Natural killer cell treated with Interleukin-12 subunit alpha and Interleukin-12 subunit beta and Interleukin-15 and Interleukin-18, amount 100 ng/mL, for 72 hours (primary cell): ENCODE measurements around the gene CREBBP. TPM values are rescaled to one million over a fixed set of nuclear protein-coding genes. Genes with fewer than 3 reads are reported as not detected.

Experiments used
- ATAC-seq, 2 donors: fragments of 150-1000 bp; cut with Tn5 transposase in 1 of 2; sonication (Bioruptor Pico), chemical (Tn5 transposase) in 1 of 2; 2 replicates each; pipeline ENCODE4 v1.10.0; 2021
- DNase-seq: peaks from one replicate; pipeline ENCODE4 v3.0.0; 2022; ENCODE audit warnings: low spot score
- H3K27ac Mint-ChIP-seq, 2 donors: 1 replicate in 1 of 2; 2 replicates in 1 of 2; pipeline ENCODE4 v1.8.0; 2022; ENCODE audit warnings: mixed read lengths in 2 of 2, mild to moderate bottlenecking in 1 of 2, moderate library complexity in 1 of 2
- H3K27me3 Mint-ChIP-seq, 2 donors: 1 replicate in 1 of 2; 2 replicates in 1 of 2; pipeline ENCODE4 v1.8.0; 2022; ENCODE audit warnings: mixed read lengths in 2 of 2
- H3K36me3 Mint-ChIP-seq: one replicate; pipeline ENCODE4 v1.8.0; 2022; ENCODE audit warnings: mixed read lengths
- H3K4me1 Mint-ChIP-seq, 2 donors: 1 replicate in 1 of 2; 2 replicates in 1 of 2; pipeline ENCODE4 v1.8.0; 2022; ENCODE audit warnings: low read depth in 2 of 2, mixed read lengths in 2 of 2, mild to moderate bottlenecking in 1 of 2
- H3K4me3 Mint-ChIP-seq: one replicate; pipeline ENCODE4 v1.8.0; 2022; ENCODE audit warnings: mixed read lengths
- H3K9me3 Mint-ChIP-seq: 2 replicates; pipeline ENCODE4 v1.8.0; 2022; ENCODE audit warnings: mixed read lengths
- total RNA-seq, 2 donors: library from RNA; stranded (reverse); gene quantifications; one replicate each; pipeline ENCODE4 v1.2.3, GENCODE V29; 2022

CREBBP gene
- total RNA-seq, 2 donors from 2014 or later, result 76.2 to 90.3 TPM

DNA sequence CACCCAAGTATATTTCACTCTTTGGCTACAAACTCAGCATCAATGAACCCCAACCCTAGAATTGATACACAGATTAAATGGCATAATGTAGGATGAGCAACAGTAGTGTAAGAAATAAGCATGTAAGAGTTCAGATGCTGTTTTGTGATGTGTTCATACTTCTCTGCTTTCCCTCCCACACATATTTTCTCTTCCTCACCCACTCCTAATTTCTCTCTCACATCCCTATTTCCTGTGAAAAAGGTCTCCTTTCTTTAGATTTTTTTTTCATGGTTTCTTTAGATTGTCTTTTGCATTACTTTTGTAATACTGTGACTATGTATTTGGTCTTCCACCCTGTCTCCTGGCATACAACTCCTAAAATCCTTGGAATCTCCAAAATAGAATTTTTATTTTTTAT is 21.7 kb downstream of the CREBBP start:
- peak overlapping the region; percentile 43 to 84 for H3K27ac Mint-ChIP-seq
- DNase-seq (no peak), ATAC-seq (no peak)
- no peaks in the 10 kb centered on the region for H3K36me3 Mint-ChIP-seq
- no peak overlapping the region for H3K4me3 Mint-ChIP-seq
- H3K27me3 Mint-ChIP-seq, result no peaks in the 10 kb centered on the region
- H3K4me1 Mint-ChIP-seq, result peaks cover 65 to 67% of the 10 kb centered on the region in 2 donors
- no peaks in the 10 kb centered on the region for H3K9me3 Mint-ChIP-seq

- no peaks in the 10 kb centered on the region for H3K27me3 Mint-ChIP-seq
- ATAC-seq, result peak; percentile 90 to 93
- peak; percentile 72 for DNase-seq
- H3K4me3 Mint-ChIP-seq, result peak overlapping the region; percentile 58
- H3K4me1 Mint-ChIP-seq, result peaks cover 65 to 67% of the 10 kb centered on the region in 2 donors
- no peaks in the 10 kb centered on the region for H3K36me3 Mint-ChIP-seq
- H3K9me3 Mint-ChIP-seq, result no peaks in the 10 kb centered on the region
- peak overlapping the region; percentile 43 to 84 for H3K27ac Mint-ChIP-seq
Observed at GRCh38 chr16:3857189-3858043, 23.1 kb downstream of the CREBBP start.

DNA sequence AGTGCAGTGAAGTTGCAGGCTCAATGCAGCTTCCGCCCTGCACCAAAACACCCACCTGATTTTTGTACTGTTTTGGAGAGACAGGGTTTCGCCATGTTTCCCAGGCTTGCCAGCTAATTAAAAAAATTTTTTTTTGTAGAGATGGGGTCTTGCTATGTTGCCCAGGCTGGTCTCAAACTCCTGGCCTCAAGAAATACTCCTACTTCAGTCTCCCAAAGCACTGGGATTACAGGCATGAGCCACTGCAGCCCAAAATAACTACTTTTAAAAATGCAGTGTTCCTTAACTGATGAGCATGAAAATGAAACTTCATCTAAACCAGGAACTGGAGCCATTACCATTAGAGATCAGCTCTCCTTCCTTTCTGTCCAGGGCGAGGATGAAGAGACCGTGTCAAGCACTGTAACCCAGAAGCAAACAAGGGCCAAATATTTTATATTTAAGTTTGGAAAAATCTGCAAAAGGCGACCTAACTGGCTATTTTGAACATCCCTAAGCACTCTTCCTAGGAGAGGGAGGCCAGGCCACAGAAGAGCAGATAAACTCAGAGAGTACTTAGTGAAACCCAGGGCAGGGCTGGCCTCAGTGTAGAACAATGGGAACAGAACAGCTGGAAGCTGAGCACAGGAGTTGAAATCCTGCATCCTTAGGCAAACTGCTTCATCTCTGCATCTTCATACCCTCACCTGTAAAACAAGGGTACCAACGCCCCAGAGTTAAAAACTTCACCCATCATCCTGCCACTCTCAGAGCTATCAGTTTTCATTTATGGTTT is 24.0 kb downstream of the CREBBP start:
- Mint-ChIP-seq H3K36me3 (no peaks in the 10 kb centered on the region), H3K27me3 (no peaks in the 10 kb centered on the region), H3K4me3 (peak overlapping the region; percentile 58), H3K9me3 (no peaks in the 10 kb centered on the region), H3K27ac (peak overlapping the region; percentile 43 to 84), H3K4me1 (peaks cover 59 to 60% of the 10 kb centered on the region in 2 donors)
- no peak for DNase-seq
- peak in 1 of 2 donors; percentile 30 for ATAC-seq

GRCh38 chr16:3854750-3855541 is 25.6 kb downstream of the CREBBP start:
- Mint-ChIP-seq H3K4me3 (peak overlapping the region; percentile 73), H3K4me1 (peaks cover 49 to 55% of the 10 kb centered on the region in 2 donors), H3K36me3 (no peaks in the 10 kb centered on the region), H3K9me3 (no peaks in the 10 kb centered on the region), H3K27me3 (no peaks in the 10 kb centered on the region), H3K27ac (peak overlapping the region; percentile 30 to 63)
- ATAC-seq, result peak; percentile 43 to 46
- DNase-seq, result no peak

DNA sequence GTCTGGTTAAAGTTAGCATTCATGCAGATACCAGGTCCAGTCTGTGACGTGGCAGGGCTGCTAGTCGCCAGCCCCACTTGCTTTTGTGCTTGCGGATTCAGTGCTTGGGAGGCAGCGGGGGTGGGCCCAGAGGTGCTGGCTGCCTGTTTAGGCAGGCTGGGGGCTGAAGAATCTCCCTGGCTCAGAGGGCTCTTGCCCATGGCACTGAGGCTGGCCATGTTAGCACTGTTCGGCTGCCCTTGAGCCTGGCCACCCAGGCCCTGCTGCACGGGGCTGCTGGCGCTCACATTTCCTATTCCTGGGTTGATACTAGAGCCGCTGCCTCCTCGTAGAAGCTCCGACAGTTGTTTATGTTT is 30.0 kb downstream of the CREBBP start:
- Mint-ChIP-seq H3K27me3 (no peaks in the 10 kb centered on the region), H3K4me3 (no peak overlapping the region), H3K4me1 (peaks cover 41 to 44% of the 10 kb centered on the region in 2 donors), H3K36me3 (peaks cover 5% of the 10 kb centered on the region), H3K27ac (no peak overlapping the region), H3K9me3 (no peaks in the 10 kb centered on the region)
- ATAC-seq (no peak), DNase-seq (no peak)

DNA sequence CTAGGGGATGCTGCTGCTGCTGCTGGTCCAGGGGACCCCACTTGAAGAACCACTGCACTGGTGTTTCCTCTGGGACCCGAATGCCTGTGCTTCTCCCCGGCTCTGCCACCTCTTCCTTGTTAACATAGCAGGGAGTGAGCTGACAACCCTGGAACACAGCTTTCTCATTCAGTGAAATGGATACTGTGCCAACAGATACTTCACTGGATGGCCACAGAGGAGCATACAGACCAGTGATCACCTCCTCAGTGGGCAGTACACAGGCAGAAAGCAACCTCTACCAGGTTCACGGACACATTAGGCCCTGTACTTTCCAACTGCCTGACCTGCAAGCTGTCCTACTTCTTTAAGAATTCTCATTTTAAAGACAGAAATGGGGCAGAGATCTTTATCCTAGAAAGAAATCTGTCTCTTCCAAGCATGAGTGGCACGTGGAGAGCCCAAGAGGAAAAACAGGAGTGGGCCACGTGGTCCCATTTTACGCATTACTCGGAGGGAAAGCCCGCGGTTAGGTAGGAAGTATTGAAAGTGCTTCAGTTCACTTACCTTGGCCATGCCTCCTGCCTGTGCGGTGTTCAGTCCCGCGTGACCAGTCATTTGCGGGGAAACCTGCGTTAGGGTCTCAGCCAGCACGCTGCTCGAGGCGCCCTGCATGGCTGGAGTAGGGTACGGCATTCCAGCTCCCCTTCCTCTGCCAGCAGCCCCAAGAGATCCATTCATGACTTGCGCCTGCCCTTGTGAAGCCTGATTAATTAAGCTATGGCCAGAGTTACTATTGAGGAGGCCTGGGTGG is 30.6 kb downstream of the CREBBP start:
- H3K9me3 Mint-ChIP-seq, result no peaks in the 10 kb centered on the region
- H3K4me1 Mint-ChIP-seq, result peaks cover 41 to 47% of the 10 kb centered on the region in 2 donors
- peaks cover 5% of the 10 kb centered on the region for H3K36me3 Mint-ChIP-seq
- DNase-seq (no peak), ATAC-seq (no peak)
- H3K27ac Mint-ChIP-seq, result no peak overlapping the region
- no peak overlapping the region for H3K4me3 Mint-ChIP-seq
- no peaks in the 10 kb centered on the region for H3K27me3 Mint-ChIP-seq

DNA sequence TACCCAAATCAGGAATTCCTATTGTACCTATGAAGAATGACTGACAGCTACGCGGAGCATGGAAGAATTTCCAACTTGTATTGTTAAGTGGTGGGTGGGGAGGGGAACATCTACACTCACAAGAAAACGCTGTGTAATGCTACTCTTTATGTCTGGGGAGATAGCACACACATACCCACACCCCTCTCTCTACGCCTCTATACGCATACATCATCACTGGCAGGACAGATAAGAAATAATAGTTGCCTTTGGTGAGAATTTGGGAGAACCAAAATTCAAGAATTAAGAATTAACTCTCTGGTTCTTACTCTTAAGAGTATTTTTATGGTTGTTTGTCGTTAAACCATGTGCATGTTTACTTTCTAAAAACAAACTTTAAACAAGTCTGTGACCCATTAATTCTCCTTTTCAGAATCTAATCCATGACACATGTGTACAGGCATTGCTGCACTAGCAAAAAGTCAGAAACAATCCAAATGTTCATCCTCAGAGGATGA is 33.9 kb downstream of the CREBBP start:
- Mint-ChIP-seq H3K4me1 (peaks cover 30 to 42% of the 10 kb centered on the region in 2 donors), H3K27ac (no peak overlapping the region), H3K27me3 (no peaks in the 10 kb centered on the region), H3K4me3 (no peak overlapping the region), H3K9me3 (no peaks in the 10 kb centered on the region), H3K36me3 (peaks cover 5% of the 10 kb centered on the region)
- no peak for ATAC-seq
- DNase-seq, result no peak

GRCh38 chr16:3846087-3846486 is 34.4 kb downstream of the CREBBP start:
- Mint-ChIP-seq H3K27ac (no peak overlapping the region), H3K9me3 (no peaks in the 10 kb centered on the region), H3K4me3 (no peak overlapping the region), H3K36me3 (peaks cover 5% of the 10 kb centered on the region), H3K27me3 (no peaks in the 10 kb centered on the region), H3K4me1 (peaks cover 30 to 43% of the 10 kb centered on the region in 2 donors)
- ATAC-seq (no peak), DNase-seq (no peak)

DNA sequence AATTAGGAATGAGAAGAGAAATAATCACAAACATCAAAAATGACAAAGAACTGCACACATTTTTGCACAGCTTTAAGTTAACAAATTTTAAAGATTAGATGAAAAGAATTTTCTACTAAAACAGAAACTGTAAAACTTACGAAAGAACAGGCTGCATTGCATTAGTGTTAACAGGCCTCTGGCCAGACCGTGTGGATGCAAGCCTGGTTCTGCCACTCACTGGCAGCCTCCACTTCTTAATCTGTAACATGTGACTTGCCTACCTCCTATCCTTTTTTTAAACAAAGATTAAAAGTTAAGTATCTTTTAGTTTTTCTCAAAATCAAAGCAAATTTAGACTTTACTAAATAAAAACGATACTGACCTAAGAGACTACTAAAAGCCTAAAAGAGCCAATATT is 37.5 kb downstream of the CREBBP start:
- Mint-ChIP-seq H3K27me3 (no peaks in the 10 kb centered on the region), H3K36me3 (no peaks in the 10 kb centered on the region), H3K27ac (no peak overlapping the region), H3K9me3 (no peaks in the 10 kb centered on the region), H3K4me1 (peaks cover 42 to 43% of the 10 kb centered on the region in 2 donors), H3K4me3 (no peak overlapping the region)
- DNase-seq, result no peak
- peak; percentile 53 to 65 for ATAC-seq

GRCh38 chr16:3841729-3842508 is 38.6 kb downstream of the CREBBP start:
- no peaks in the 10 kb centered on the region for H3K9me3 Mint-ChIP-seq
- H3K4me3 Mint-ChIP-seq, result peak overlapping the region; percentile 15
- H3K4me1 Mint-ChIP-seq, result peaks cover 39 to 43% of the 10 kb centered on the region in 2 donors
- no peak for ATAC-seq
- H3K27me3 Mint-ChIP-seq, result no peaks in the 10 kb centered on the region
- DNase-seq, result no peak
- H3K27ac Mint-ChIP-seq, result peak overlapping the region in 1 of 2 donors; percentile 67
- no peaks in the 10 kb centered on the region for H3K36me3 Mint-ChIP-seq

- Mint-ChIP-seq H3K27me3 (no peaks in the 10 kb centered on the region), H3K4me1 (peaks cover 25% of the 10 kb centered on the region in 2 donors), H3K9me3 (no peaks in the 10 kb centered on the region), H3K4me3 (no peak overlapping the region), H3K27ac (no peak overlapping the region), H3K36me3 (no peaks in the 10 kb centered on the region)
- no peak for DNase-seq
- no peak for ATAC-seq
Observed at GRCh38 chr16:3839402-3840184, 40.9 kb downstream of the CREBBP start.
